ENCODE measurements around the gene TMEM208.

TMEM208 gene

DNA sequence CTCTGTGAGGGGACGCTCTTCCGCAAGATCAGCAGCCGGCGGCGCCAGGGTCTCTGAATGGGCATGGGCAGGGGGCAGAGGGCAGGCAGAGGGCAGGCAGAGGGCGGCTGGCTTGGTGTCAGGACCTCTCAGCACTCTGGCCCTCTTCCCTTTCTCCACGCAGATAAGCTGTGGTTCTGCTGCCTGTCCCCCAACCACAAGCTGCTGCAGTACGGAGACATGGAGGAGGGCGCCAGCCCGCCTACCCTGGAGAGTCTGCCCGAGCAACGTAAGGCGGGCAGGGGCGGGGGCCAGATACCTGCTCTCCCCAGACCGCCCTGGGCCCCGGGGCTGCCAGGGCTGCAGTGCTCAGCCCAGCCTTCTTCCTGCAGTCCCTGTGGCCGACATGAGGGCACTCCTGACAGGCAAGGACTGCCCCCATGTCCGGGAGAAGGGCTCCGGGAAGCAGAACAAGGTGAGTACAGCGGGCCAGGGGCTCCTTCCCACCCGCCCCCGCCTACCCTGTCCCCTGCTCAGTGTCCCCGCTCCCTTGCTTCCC lies 23.9 kb upstream of the TMEM208 start:
- no peaks in the 10 kb centered on the region for H3K27me3 ChIP-seq (ENCODE audit: control insufficient read depth, insufficient read depth, low read length)
- no peak overlapping the region for H3K27ac ChIP-seq (ENCODE audit: low read length)
- no peak overlapping the region for H3K9ac ChIP-seq (ENCODE audit: low read length)
- H3K4me3 ChIP-seq (ENCODE audit: low read length), result no peak overlapping the region
- no peaks in the 10 kb centered on the region for H3K4me1 ChIP-seq (ENCODE audit: control insufficient read depth, low read depth, low read length)
- H3K9me3 ChIP-seq (ENCODE audit: control insufficient read depth, low read depth, low read length), result no peaks in the 10 kb centered on the region
- peaks cover 12% of the 10 kb centered on the region for H3K36me3 ChIP-seq (ENCODE audit: control insufficient read depth, low read depth, low read length)

DNA sequence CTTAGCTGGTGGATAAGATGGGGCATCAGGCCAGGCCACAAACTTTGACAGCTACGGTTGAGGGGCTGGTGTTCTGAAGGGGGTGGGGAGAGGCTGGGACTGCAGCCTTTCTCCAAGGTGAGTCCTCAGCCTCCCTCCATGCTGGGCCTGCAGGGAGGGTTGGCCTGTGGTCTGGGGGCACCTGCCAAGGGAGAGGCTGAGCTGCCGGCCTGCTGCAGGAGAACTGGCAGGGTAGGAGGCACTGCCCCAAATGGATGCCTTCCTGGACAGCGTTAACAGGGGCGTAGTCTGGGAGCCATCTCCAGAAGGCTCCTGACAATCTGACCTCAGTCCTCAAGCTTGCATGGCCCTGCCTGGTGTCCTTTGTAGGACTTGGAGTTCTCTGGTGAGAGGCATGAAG lies 22.9 kb upstream of the TMEM208 start:
- H3K9ac ChIP-seq (ENCODE audit: low read length), result no peak overlapping the region
- H3K27me3 ChIP-seq (ENCODE audit: control insufficient read depth, insufficient read depth, low read length), result no peaks in the 10 kb centered on the region
- no peak overlapping the region for H3K4me3 ChIP-seq (ENCODE audit: low read length)
- no peaks in the 10 kb centered on the region for H3K4me1 ChIP-seq (ENCODE audit: control insufficient read depth, low read depth, low read length)
- peaks cover 12% of the 10 kb centered on the region for H3K36me3 ChIP-seq (ENCODE audit: control insufficient read depth, low read depth, low read length)
- H3K27ac ChIP-seq (ENCODE audit: low read length), result no peak overlapping the region
- H3K9me3 ChIP-seq (ENCODE audit: control insufficient read depth, low read depth, low read length), result no peaks in the 10 kb centered on the region

DNA sequence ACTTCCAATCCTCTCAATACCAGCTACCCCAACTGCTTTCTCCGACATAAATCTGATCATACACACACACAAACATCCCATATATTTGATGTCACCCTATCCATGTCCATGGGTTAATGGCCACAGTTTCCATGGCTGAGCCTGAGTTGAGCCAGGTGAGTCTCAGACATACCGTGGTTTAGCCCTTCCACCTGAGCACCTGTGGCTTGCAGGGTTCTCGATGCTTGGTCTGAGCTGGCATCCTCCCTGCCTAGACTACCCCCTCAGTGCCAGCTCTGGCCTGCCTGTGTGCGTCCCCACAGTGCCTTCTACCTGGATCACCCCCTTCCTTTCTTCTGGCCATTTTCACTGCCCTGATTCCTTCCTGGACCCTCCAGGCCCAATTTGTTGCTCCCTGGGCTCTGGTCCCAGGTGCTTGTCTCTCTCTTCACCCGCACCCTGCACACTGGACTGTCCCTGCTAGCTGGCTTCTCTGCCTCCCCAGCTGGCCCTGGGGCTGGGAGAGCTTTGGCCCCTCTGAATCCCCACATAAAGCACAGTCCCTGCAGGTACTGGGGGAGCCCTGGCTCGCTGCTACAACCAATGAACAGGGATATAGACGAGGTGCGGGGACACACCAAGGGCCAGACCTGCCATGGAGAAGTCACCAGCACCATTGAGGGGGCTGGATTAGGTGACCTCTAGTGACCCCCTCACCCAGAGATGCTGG lies 20.6 kb upstream of the TMEM208 start:
- no peak overlapping the region for H3K9ac ChIP-seq (ENCODE audit: low read length)
- no peak overlapping the region for H3K4me3 ChIP-seq (ENCODE audit: low read length)
- no peaks in the 10 kb centered on the region for H3K9me3 ChIP-seq (ENCODE audit: control insufficient read depth, low read depth, low read length)
- H3K4me1 ChIP-seq (ENCODE audit: control insufficient read depth, low read depth, low read length), result no peaks in the 10 kb centered on the region
- H3K27me3 ChIP-seq (ENCODE audit: control insufficient read depth, insufficient read depth, low read length), result no peaks in the 10 kb centered on the region
- H3K36me3 ChIP-seq (ENCODE audit: control insufficient read depth, low read depth, low read length), result peaks cover 12% of the 10 kb centered on the region
- no peak overlapping the region for H3K27ac ChIP-seq (ENCODE audit: low read length)

DNA sequence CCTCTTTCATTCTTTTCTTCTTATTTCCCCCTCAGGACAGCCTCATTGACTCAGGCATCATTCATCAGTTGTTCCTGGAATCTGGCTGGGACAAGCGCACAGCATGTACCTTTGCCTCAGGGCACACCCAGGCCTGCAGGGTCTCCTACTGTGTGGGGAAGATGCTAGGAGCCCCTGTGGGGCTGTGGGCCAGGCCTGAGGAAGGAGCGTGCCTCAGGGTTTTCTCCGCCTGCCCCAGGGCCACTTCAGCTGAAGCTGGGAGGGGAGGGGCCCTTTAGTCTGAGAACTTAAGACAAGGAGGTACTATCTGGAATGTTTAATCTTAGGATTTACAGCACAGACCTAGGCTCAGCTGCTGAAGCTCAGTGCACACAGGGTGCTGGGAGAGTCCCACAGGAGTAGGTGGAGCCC lies 20.1 kb upstream of the TMEM208 start:
- H3K9ac ChIP-seq (ENCODE audit: low read length), result no peak overlapping the region
- no peaks in the 10 kb centered on the region for H3K9me3 ChIP-seq (ENCODE audit: control insufficient read depth, low read depth, low read length)
- H3K27ac ChIP-seq (ENCODE audit: low read length), result no peak overlapping the region
- H3K36me3 ChIP-seq (ENCODE audit: control insufficient read depth, low read depth, low read length), result peaks cover 7% of the 10 kb centered on the region
- H3K4me1 ChIP-seq (ENCODE audit: control insufficient read depth, low read depth, low read length), result no peaks in the 10 kb centered on the region
- H3K27me3 ChIP-seq (ENCODE audit: control insufficient read depth, insufficient read depth, low read length), result no peaks in the 10 kb centered on the region
- H3K4me3 ChIP-seq (ENCODE audit: low read length), result no peak overlapping the region

DNA sequence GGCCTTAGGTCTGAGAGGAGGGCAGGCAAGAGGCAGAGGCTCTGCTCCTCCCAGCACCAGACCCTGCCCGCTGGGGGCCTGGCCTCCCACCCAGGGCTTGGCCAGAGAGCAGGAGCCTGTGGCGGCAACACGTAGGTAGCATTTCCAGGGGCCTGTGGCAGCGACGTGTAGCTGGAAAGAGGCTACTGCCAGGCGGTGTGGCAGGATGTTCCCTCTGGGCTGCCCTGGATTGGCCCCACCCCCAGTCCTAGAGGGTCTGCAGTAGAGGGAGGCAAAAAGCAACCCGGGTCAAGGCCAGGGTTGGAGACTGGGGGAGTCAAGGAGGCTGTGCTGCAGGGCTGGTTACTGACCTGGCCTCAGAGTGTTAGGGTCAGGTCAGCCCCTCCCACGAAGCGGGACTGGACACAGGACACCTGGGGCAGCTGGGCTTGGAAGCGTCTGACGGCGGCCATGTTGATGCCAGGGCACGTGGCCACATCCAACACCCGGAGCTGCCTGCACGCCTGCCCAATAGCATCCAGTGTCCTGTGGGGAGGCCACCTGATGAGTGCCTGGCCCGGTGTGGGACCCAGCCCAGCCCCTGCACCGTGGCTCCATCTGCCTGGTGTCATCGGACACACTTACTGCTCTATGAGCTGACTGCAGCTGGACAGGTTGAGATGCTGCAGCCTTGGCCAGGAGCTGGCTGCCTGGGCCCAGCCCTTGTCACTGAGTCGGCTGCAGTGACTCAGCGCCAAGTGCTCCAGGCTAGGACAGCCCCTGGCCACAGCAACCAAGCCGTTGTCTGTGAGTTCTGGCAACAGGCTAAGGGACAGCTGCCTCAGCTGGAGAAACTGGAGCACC lies 19.5 kb upstream of the TMEM208 start:
- H3K4me3 ChIP-seq (ENCODE audit: low read length), result no peak overlapping the region
- no peaks in the 10 kb centered on the region for H3K9me3 ChIP-seq (ENCODE audit: control insufficient read depth, low read depth, low read length)
- H3K9ac ChIP-seq (ENCODE audit: low read length), result no peak overlapping the region
- H3K27me3 ChIP-seq (ENCODE audit: control insufficient read depth, insufficient read depth, low read length), result no peaks in the 10 kb centered on the region
- H3K36me3 ChIP-seq (ENCODE audit: control insufficient read depth, low read depth, low read length), result peaks cover 7% of the 10 kb centered on the region
- no peak overlapping the region for H3K27ac ChIP-seq (ENCODE audit: low read length)
- H3K4me1 ChIP-seq (ENCODE audit: control insufficient read depth, low read depth, low read length), result no peaks in the 10 kb centered on the region

DNA sequence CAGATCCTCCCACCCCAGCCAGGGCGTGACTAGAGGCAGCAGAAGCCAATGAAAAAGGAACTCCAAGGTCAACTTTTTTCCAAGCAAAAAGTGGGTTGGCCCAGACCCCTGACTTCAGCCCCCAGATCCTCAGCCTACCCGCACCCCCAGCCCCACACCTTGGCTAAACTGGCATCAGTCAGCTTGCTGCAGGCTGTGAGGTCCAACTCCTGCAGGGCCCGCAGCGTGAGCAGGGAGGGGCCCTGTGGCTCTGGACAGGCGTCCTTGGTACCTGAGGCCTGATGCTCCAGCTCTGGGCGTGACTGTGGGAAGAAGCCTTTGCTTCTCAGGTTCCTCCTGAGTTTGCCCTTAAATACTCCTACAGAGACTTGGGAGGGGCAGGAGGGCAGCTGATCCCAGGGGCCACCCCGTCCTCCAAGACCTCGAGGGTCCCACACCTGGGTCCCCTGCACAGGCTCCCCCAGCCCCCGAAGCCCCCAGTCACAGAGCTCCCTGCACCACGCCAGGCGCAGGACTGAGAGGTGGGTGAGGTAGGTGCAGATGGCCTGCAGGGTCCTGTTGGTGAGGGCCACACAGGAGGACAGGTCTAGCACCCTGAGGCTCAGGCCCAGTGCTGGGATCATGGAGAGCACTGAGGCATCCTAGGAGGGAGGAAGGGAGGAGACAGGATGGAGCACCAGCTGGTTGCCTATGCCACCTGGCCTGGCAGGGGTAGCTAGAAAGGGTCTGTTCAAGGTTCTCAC lies 18.6 kb upstream of the TMEM208 start:
- no peaks in the 10 kb centered on the region for H3K4me1 ChIP-seq (ENCODE audit: control insufficient read depth, low read depth, low read length)
- H3K9me3 ChIP-seq (ENCODE audit: control insufficient read depth, low read depth, low read length), result no peaks in the 10 kb centered on the region
- no peak overlapping the region for H3K27ac ChIP-seq (ENCODE audit: low read length)
- peaks cover 7% of the 10 kb centered on the region for H3K36me3 ChIP-seq (ENCODE audit: control insufficient read depth, low read depth, low read length)
- H3K4me3 ChIP-seq (ENCODE audit: low read length), result no peak overlapping the region
- H3K27me3 ChIP-seq (ENCODE audit: control insufficient read depth, insufficient read depth, low read length), result peaks cover 5% of the 10 kb centered on the region
- no peak overlapping the region for H3K9ac ChIP-seq (ENCODE audit: low read length)

DNA sequence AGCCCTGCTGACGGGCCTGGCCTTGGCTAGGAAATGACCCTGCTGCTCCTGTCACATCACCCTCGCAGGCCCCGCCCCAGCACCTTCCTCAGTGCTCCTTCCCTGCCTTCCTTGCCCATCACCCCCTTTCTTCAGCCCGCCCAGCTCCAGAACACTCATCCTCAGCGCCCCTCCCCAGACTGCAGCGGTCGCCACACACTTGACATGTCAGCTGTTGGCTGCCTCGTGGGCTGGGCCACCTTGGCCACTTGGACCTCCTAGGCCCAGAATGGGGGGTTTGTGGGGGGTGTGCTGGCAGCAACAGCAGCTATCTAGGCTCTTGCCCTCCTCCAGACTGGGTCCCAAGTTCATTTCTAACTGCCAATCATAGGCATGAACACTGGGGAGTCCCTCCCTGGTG lies 17.4 kb upstream of the TMEM208 start:
- Histone ChIP-seq H3K9ac (ENCODE audit: low read length) (no peak overlapping the region), H3K4me1 (ENCODE audit: control insufficient read depth, low read depth, low read length) (no peaks in the 10 kb centered on the region), H3K36me3 (ENCODE audit: control insufficient read depth, low read depth, low read length) (no peaks in the 10 kb centered on the region)

DNA sequence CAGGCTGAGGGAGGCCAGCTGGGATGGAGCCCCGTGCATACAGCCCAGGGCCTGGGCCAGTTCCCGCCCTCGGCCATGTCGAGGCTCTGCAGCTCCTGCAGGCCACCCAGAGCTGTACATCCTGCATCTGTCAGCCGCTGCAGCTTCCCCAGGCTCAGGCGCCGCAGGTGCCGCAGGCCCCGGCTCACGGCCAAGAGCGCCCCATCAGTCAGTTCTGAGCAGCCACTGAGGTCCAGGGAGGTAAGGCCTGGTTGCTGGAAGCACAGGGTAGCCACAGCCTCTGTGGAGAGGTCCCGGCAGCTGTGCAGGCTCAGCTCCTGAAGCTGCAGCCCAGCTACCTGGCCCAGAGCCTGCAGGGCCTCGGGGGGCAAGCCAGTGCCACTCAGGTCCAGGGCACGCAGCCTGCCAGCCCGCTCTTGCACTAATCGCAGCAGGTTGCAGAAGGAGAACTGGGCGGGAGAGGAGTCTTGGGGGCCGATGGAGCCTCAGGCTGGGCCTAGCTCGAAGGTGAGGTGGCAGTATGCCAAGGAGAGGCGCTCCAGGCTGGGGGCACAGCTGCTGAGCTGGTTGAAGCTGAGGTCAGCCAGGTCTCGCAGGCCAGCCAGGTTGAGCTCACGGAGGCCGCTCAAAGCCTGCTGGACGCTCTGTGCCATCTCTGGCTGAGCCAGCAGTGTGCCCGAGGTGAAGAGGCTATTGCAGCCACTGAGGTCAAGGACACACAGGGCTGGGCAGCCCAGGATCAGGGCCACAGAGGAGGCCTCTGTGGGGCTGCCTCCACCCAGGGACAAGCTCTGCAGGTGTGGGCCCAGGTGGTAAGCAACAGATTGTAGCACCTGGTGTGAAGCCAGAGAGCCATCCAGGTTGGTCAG lies 16.6 kb upstream of the TMEM208 start:
- H3K27me3 ChIP-seq (ENCODE audit: control insufficient read depth, insufficient read depth, low read length), result peaks cover 5% of the 10 kb centered on the region

More for the DNA sequence above, 17.4 kb upstream of the TMEM208 start:
- H3K27ac ChIP-seq (ENCODE audit: low read length), result no peak overlapping the region
- H3K9me3 ChIP-seq (ENCODE audit: control insufficient read depth, low read depth, low read length), result no peaks in the 10 kb centered on the region
- no peak overlapping the region for H3K4me3 ChIP-seq (ENCODE audit: low read length)
- peaks cover 5% of the 10 kb centered on the region for H3K27me3 ChIP-seq (ENCODE audit: control insufficient read depth, insufficient read depth, low read length)

DNA sequence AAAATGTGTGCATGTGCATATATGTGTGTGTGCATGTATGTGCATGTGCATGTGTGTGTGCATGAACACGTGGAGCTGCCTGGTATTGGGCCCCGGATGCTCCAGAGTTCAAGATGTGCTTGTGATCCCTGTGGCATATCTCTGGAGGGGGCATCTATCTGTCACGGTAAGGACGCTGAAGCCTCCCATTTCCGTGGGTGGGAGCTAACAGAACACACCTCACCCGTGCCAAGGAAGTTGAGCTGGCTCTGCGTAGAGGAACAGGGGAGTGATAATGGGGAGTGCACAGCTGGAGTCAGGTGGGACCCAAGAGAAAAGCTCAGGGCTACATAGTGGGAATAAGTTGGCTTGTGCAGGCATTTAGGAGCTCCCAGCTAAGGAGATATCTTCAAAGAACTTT lies 15.3 kb upstream of the TMEM208 start:
- no peaks in the 10 kb centered on the region for H3K36me3 ChIP-seq (ENCODE audit: control insufficient read depth, low read depth, low read length)
- peaks cover 5% of the 10 kb centered on the region for H3K27me3 ChIP-seq (ENCODE audit: control insufficient read depth, insufficient read depth, low read length)
- no peak overlapping the region for H3K27ac ChIP-seq (ENCODE audit: low read length)
- no peak overlapping the region for H3K4me3 ChIP-seq (ENCODE audit: low read length)
- H3K9ac ChIP-seq (ENCODE audit: low read length), result no peak overlapping the region
- no peaks in the 10 kb centered on the region for H3K4me1 ChIP-seq (ENCODE audit: control insufficient read depth, low read depth, low read length)
- no peaks in the 10 kb centered on the region for H3K9me3 ChIP-seq (ENCODE audit: control insufficient read depth, low read depth, low read length)

More for the DNA sequence above, 16.6 kb upstream of the TMEM208 start:
- no peaks in the 10 kb centered on the region for H3K4me1 ChIP-seq (ENCODE audit: control insufficient read depth, low read depth, low read length)
- H3K9me3 ChIP-seq (ENCODE audit: control insufficient read depth, low read depth, low read length), result no peaks in the 10 kb centered on the region
- H3K27ac ChIP-seq (ENCODE audit: low read length), result no peak overlapping the region
- no peaks in the 10 kb centered on the region for H3K36me3 ChIP-seq (ENCODE audit: control insufficient read depth, low read depth, low read length)
- H3K9ac ChIP-seq (ENCODE audit: low read length), result no peak overlapping the region
- no peak overlapping the region for H3K4me3 ChIP-seq (ENCODE audit: low read length)

DNA sequence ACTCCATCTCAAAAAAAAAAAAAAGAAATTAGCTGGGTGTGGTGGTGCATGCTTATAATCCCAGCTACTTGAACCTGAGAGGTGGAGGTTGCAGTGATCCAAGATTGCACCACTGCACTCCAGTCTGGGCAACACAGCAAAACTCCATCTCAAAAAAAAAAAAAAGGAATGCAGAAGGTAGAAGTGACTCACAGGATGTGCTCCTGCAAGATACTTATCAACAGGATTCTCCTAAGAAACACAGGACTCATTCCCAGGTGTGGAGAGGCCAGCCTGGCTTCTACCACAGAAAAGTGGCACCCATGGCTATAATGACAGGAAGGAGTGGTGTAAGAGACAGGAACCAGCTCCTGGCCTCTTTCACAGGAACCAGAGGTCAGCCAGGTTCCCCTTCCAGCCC lies 14.2 kb upstream of the TMEM208 start:
- Histone ChIP-seq H3K4me1 (ENCODE audit: control insufficient read depth, low read depth, low read length) (no peaks in the 10 kb centered on the region), H3K27me3 (ENCODE audit: control insufficient read depth, insufficient read depth, low read length) (peaks cover 5% of the 10 kb centered on the region), H3K4me3 (ENCODE audit: low read length) (no peak overlapping the region), H3K27ac (ENCODE audit: low read length) (no peak overlapping the region), H3K9ac (ENCODE audit: low read length) (no peak overlapping the region), H3K9me3 (ENCODE audit: control insufficient read depth, low read depth, low read length) (no peaks in the 10 kb centered on the region), H3K36me3 (ENCODE audit: control insufficient read depth, low read depth, low read length) (no peaks in the 10 kb centered on the region)

All from iPS-18a (cell line).